ENCODE data around the gene STK36. TPM values are rescaled to one million over a fixed set of nuclear protein-coding genes. Genes with fewer than 3 reads are reported as not detected.

Gene STK36
- total and polyA plus RNA-seq, 2 donors (not counting 3 experiments of a cell fraction or from before 2014, with no cell fraction given), result 40.9 to 65.2 TPM

DNA sequence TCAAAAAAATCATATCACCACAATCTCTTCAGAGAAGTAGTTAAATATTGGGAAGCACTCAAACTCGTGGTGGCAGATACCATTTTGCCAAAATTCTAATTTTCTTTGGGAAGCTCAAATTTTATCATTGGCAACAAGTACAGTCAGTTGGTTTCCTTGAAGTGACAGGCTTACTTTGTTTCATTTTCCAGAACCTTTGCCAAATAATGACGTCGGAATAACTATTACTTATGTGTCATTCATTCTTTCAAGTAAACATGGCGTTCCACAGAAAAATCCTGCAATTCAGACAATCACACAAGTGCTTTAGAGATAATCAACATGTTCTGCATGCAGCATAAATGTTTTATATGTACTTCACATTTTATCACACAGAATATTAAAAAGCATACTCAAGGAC is 44.2 kb downstream of the STK36 start:
- intact Hi-C loops (cut with micrococcal nuclease), result no loop called here
- no peak overlapping the region for H2AFZ ChIP-seq (ENCODE audit: low read depth, low read length)
- no peaks in the 10 kb centered on the region for H3K9me3 ChIP-seq (replicated peaks; ENCODE audit: control insufficient read depth, insufficient read depth, low read length)
- no peak overlapping the region for H3K27ac ChIP-seq (ENCODE audit: insufficient read depth, low read depth, low read length)
- peaks cover 2% of the 10 kb centered on the region in 2 experiments for H3K36me3 ChIP-seq (ENCODE audit: control insufficient read depth in 2 of 2, extremely low read depth in 1 of 2, insufficient read depth in 2 of 2, low read length in 2 of 2)
- no peak overlapping the region for H3K4me3 ChIP-seq (replicated peaks in 1 of 3; ENCODE audit: insufficient read depth in 1 of 3, low read depth in 1 of 3, low read length in 3 of 3)
- CTCF ChIA-PET, result interaction anchor here (1.0 kb wide), 1 partner anchor 131 kb away, joined by 5 read pairs; no protein-coding TSS in a partner anchor
- TF ChIP-seq JUN (IDR thresholded peaks at IDR 0.05; ENCODE audit: borderline replicate concordance, insufficient read depth, insufficient read length, low read depth) (peak; percentile 43), POLR2AphosphoS5 (IDR thresholded peaks at IDR 0.05; ENCODE audit: insufficient read depth, low read depth, low read length) (no peak)
- POLR2A ChIA-PET, result no interaction called here
- BruUV-seq (replicated peaks), result no TSS peak
- no peaks in the 10 kb centered on the region for H3K27me3 ChIP-seq (ENCODE audit: control insufficient read depth in 2 of 2, insufficient read depth in 2 of 2, low read length in 2 of 2)
- dilution Hi-C loops (cut with MboI; ENCODE audit: extremely low pct_ligation_motif_present, low sequenced_read_pairs), result no loop called here
- peaks cover 8% of the 10 kb centered on the region for H3K4me1 ChIP-seq (ENCODE audit: control insufficient read depth, extremely low read depth, insufficient read depth, low read length)
- H4K20me1 ChIP-seq (replicated peaks; ENCODE audit: control insufficient read depth, extremely low read depth, insufficient read depth, low read length), result no peaks in the 10 kb centered on the region
- H3K9ac ChIP-seq (replicated peaks; ENCODE audit: extremely low read depth, insufficient read depth, low read length), result no peak overlapping the region
- FAIRE-seq (no peak), DNase-seq (ENCODE audit: low read depth, low spot score) (peak; percentile 84)
- peaks cover 73% of the 10 kb centered on the region for H3K79me2 ChIP-seq (ENCODE audit: control insufficient read depth, insufficient read depth, low read length)
- no peaks in the 10 kb centered on the region for H3K9me1 ChIP-seq (replicated peaks; ENCODE audit: control insufficient read depth, extremely low read depth, insufficient read depth, low read length)
- no peak overlapping the region for H3K4me2 ChIP-seq (ENCODE audit: insufficient read depth, low read length)

DNA sequence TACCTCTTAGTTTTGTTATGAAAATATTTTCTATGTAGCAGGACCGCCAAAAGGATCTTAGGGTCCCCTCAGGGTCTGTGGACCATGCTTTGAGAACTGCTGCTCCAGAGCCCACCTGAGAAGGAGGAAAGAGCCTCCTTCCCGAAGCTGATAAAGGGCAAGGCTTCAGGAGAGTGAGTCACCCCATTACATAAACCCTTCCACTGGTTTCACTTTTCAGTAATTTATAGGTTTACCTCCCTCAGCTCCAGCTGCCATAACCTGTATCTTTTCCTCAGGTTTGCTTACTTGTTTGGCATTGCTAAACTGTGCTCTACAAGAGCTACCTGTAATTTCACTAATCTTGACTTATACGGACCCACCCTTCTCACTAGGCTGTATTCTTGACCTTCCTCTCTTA is 45.4 kb downstream of the STK36 start:
- Histone ChIP-seq H4K20me1 (replicated peaks; ENCODE audit: control insufficient read depth, extremely low read depth, insufficient read depth, low read length) (no peaks in the 10 kb centered on the region), H3K4me3 (replicated peaks in 1 of 3; ENCODE audit: insufficient read depth in 1 of 3, low read depth in 1 of 3, low read length in 3 of 3) (no peak overlapping the region), H3K9ac (replicated peaks; ENCODE audit: extremely low read depth, insufficient read depth, low read length) (no peak overlapping the region), H3K27me3 (ENCODE audit: control insufficient read depth in 2 of 2, insufficient read depth in 2 of 2, low read length in 2 of 2) (no peaks in the 10 kb centered on the region), H3K9me3 (replicated peaks; ENCODE audit: control insufficient read depth, insufficient read depth, low read length) (no peaks in the 10 kb centered on the region), H3K36me3 (ENCODE audit: control insufficient read depth in 2 of 2, extremely low read depth in 1 of 2, insufficient read depth in 2 of 2, low read length in 2 of 2) (peaks cover 2% of the 10 kb centered on the region in 2 experiments), H3K4me1 (ENCODE audit: control insufficient read depth, extremely low read depth, insufficient read depth, low read length) (peaks cover 3% of the 10 kb centered on the region), H2AFZ (ENCODE audit: low read depth, low read length) (no peak overlapping the region), H3K27ac (ENCODE audit: insufficient read depth, low read depth, low read length) (no peak overlapping the region), H3K4me2 (ENCODE audit: insufficient read depth, low read length) (no peak overlapping the region), H3K9me1 (replicated peaks; ENCODE audit: control insufficient read depth, extremely low read depth, insufficient read depth, low read length) (no peaks in the 10 kb centered on the region), H3K79me2 (ENCODE audit: control insufficient read depth, insufficient read depth, low read length) (peaks cover 71% of the 10 kb centered on the region)
- FAIRE-seq, result no peak
- CTCF ChIA-PET, result interaction anchor here (0.7 to 1.3 kb wide), 4 partner anchors 9 to 159 kb away, joined by 3 to 4 read pairs (median 3); no protein-coding TSS in a partner anchor
- BruUV-seq (replicated peaks), result no TSS peak
- no peak for DNase-seq (ENCODE audit: low read depth, low spot score)
- dilution Hi-C loops (cut with MboI; ENCODE audit: extremely low pct_ligation_motif_present, low sequenced_read_pairs) (no loop called here), intact Hi-C loops (cut with micrococcal nuclease) (no loop called here)
- POLR2A ChIA-PET, result interaction anchor here (0.6 to 0.7 kb wide), 2 partner anchors 18 to 237 kb away, joined by 3 to 5 read pairs; no protein-coding TSS in a partner anchor
- TF ChIP-seq JUN (IDR thresholded peaks at IDR 0.05; ENCODE audit: borderline replicate concordance, insufficient read depth, insufficient read length, low read depth), result peak; percentile 2
- TF ChIP-seq, protein P1, sequence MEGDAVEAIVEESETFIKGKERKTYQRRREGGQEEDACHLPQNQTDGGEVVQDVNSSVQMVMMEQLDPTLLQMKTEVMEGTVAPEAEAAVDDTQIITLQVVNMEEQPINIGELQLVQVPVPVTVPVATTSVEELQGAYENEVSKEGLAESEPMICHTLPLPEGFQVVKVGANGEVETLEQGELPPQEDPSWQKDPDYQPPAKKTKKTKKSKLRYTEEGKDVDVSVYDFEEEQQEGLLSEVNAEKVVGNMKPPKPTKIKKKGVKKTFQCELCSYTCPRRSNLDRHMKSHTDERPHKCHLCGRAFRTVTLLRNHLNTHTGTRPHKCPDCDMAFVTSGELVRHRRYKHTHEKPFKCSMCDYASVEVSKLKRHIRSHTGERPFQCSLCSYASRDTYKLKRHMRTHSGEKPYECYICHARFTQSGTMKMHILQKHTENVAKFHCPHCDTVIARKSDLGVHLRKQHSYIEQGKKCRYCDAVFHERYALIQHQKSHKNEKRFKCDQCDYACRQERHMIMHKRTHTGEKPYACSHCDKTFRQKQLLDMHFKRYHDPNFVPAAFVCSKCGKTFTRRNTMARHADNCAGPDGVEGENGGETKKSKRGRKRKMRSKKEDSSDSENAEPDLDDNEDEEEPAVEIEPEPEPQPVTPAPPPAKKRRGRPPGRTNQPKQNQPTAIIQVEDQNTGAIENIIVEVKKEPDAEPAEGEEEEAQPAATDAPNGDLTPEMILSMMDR (IDR thresholded peaks at IDR 0.05; ENCODE audit: extremely low read depth in 1 of 2, insufficient read depth in 1 of 2, low read depth in 1 of 2, low read length in 2 of 2), result no peak
